GM21367 (cell line): Measurements from ENCODE around the gene SST.

Experiments used
- ATAC-seq: cut with Tn5 transposase; IDR thresholded peaks from one replicate; pipeline ENCODE4 v1.9.1; 2021; ENCODE audit not compliant: unreplicated experiment

Gene SST

GRCh38 chr3:187636528-187636927 is 33.7 kb downstream of the SST start:
- ATAC-seq = no peak

- ATAC-seq = no peak
Measured at GRCh38 chr3:187630404-187630803, 39.8 kb downstream of the SST start.

- ATAC-seq = no peak
Measured at GRCh38 chr3:187629711-187630110, 40.5 kb downstream of the SST start.

- ATAC-seq = no peak
Measured at GRCh38 chr3:187628169-187628568, 42.0 kb downstream of the SST start.

- ATAC-seq = no peak
Measured at GRCh38 chr3:187626581-187626980, 43.6 kb downstream of the SST start.

GRCh38 chr3:187624588-187624987 is 45.6 kb downstream of the SST start:
- ATAC-seq = no peak

GRCh38 chr3:187623285-187623814 is 46.8 kb downstream of the SST start:
- no peak for ATAC-seq

GRCh38 chr3:187621881-187622280 is 48.3 kb downstream of the SST start:
- no peak for ATAC-seq

GRCh38 chr3:187619461-187619860 is 50.7 kb downstream of the SST start:
- ATAC-seq = no peak
